ENCODE results near the gene VSTM2B. TPM values are rescaled to one million over a fixed set of nuclear protein-coding genes. Genes with fewer than 3 reads are reported as not detected.

The VSTM2B gene
- total RNA-seq, 2 donors from 2014 or later, result not detected

DNA sequence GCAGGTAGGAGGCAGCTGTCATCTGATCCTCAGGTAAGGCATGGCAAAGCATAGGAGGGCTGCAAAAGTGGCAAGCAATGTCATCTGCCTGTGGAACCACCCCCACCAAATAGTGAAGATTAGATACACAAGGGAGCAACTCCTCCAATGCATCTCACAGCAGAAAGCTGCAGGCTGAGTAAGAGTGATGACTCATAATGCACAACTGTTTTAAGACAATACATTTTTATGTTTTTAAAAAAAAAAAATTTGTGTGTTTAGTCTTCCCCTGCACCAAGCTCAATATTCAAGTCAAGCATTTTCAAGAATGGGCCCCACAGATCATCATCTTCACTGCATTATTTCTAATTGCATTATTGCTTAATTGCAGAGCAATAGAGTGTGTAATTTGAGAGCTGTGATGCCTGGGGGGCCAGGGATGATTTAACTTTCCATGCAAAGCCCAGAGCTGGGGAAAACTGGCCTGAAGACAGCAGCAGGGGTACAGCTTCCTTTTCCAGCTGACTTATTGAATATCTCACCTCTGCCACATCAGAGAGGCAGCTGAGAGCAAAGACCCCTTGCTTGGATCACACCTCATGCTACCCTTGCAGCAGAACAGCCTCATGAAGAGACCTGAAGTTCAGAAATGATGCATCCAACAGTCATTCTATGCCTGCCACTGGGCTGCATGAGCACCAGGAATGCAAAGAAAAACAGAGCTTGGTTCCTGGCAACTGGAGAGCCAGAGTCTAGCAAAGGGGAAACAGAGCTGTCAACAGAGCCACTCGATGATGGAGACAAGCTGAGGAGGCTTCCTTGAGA is 57.6 kb downstream of the VSTM2B start:
- no peaks in the 10 kb centered on the region for H3K9me3 ChIP-seq (ENCODE audit: control insufficient read depth, low read length, poor library complexity, severe bottlenecking)
- ATAC-seq (no peak), DNase-seq (no peak)
- Mint-ChIP-seq H3K27ac (no peak overlapping the region), H3K27me3 (peaks cover 29% of the 10 kb centered on the region), H3K4me1 (peaks cover 5% of the 10 kb centered on the region), H3K4me3 (no peak overlapping the region), H3K36me3 (ENCODE audit: low read depth) (peaks cover 6% of the 10 kb centered on the region)

GRCh38 chr19:29586401-29586800 is 60.6 kb downstream of the VSTM2B start:
- no peaks in the 10 kb centered on the region for H3K9me3 ChIP-seq (ENCODE audit: control insufficient read depth, low read length, poor library complexity, severe bottlenecking)
- Mint-ChIP-seq H3K4me3 (no peak overlapping the region), H3K36me3 (ENCODE audit: low read depth) (peaks cover 3% of the 10 kb centered on the region), H3K27me3 (peaks cover 14% of the 10 kb centered on the region), H3K27ac (peak overlapping the region; percentile 37), H3K4me1 (peaks cover 5% of the 10 kb centered on the region)
- no peak for DNase-seq
- ATAC-seq, result no peak

GRCh38 chr19:29587059-29587458 is 61.3 kb downstream of the VSTM2B start:
- H3K4me3 Mint-ChIP-seq, result no peak overlapping the region
- H3K36me3 Mint-ChIP-seq (ENCODE audit: low read depth), result peaks cover 2% of the 10 kb centered on the region
- H3K27me3 Mint-ChIP-seq, result peaks cover 20% of the 10 kb centered on the region
- H3K4me1 Mint-ChIP-seq, result peaks cover 5% of the 10 kb centered on the region
- H3K27ac Mint-ChIP-seq, result peak overlapping the region; percentile 37
- H3K9me3 ChIP-seq (ENCODE audit: control insufficient read depth, low read length, poor library complexity, severe bottlenecking), result no peaks in the 10 kb centered on the region
- no peak for DNase-seq
- peak; percentile 3 for ATAC-seq

DNA sequence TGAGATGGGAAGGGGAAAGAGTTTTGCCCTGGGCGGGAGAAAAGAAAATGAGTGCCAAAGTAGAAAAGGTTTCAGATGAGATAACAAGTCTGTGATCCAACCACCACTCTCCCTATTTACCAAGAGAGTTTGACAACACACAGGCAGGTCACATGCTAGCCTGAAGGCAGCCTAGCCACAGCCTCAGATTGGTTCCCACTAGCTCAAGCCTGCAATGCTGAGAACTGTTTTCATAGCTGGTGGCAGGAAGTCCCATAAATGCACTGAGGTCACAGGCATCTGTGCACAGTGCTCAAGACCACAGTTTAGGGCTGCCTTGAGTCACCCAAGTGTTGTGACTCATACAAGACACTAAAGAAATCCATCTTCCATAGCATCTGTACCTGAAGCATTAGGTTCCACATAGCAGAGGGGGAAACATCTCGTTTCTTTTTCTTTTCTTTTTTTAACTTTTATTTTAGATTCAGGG is 61.8 kb downstream of the VSTM2B start:
- H3K36me3 Mint-ChIP-seq (ENCODE audit: low read depth), result peaks cover 2% of the 10 kb centered on the region
- no peak overlapping the region for H3K4me3 Mint-ChIP-seq
- DNase-seq (peak in 2 of 3 donors; percentile 8 to 17), ATAC-seq (peak; percentile 99)
- peaks cover 23% of the 10 kb centered on the region for H3K27me3 Mint-ChIP-seq
- peaks cover 5% of the 10 kb centered on the region for H3K4me1 Mint-ChIP-seq
- H3K27ac Mint-ChIP-seq, result peak overlapping the region; percentile 37
- no peaks in the 10 kb centered on the region for H3K9me3 ChIP-seq (ENCODE audit: control insufficient read depth, low read length, poor library complexity, severe bottlenecking)

DNA sequence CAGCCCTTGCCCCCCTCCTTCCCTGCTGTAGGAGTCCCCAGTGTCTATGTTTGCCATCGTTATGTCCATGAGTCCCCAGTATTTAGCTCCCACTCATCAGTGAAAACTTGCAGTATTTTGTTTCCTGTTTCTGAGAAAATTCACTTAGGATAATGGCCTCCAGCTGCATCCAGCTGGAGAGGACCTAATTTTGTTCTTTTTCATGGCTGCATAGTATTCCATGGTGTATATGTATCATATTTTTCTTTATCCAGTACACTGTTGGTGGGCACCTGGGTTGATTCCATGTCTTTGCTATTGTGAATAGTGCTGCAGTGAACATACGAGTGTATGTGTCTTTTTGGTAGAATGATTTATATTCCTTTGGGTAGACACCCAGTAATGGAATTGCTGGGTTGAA is 62.3 kb downstream of the VSTM2B start:
- peak; percentile 2 for ATAC-seq
- H3K4me3 Mint-ChIP-seq, result no peak overlapping the region

GRCh38 chr19:29590278-29590677 is 64.5 kb downstream of the VSTM2B start:
- no peaks in the 10 kb centered on the region for H3K9me3 ChIP-seq (ENCODE audit: control insufficient read depth, low read length, poor library complexity, severe bottlenecking)
- peaks cover 5% of the 10 kb centered on the region for H3K4me1 Mint-ChIP-seq
- H3K4me3 Mint-ChIP-seq, result no peak overlapping the region
- no peak for DNase-seq
- ATAC-seq, result no peak
- peaks cover 4% of the 10 kb centered on the region for H3K36me3 Mint-ChIP-seq (ENCODE audit: low read depth)
- no peak overlapping the region for H3K27ac Mint-ChIP-seq
- peaks cover 43% of the 10 kb centered on the region for H3K27me3 Mint-ChIP-seq

More for the DNA sequence above, 62.3 kb downstream of the VSTM2B start:
- peaks cover 5% of the 10 kb centered on the region for H3K4me1 Mint-ChIP-seq
- peaks cover 29% of the 10 kb centered on the region for H3K27me3 Mint-ChIP-seq
- peaks cover 2% of the 10 kb centered on the region for H3K36me3 Mint-ChIP-seq (ENCODE audit: low read depth)
- no peaks in the 10 kb centered on the region for H3K9me3 ChIP-seq (ENCODE audit: control insufficient read depth, low read length, poor library complexity, severe bottlenecking)
- no peak for DNase-seq
- H3K27ac Mint-ChIP-seq, result no peak overlapping the region

GRCh38 chr19:29591670-29592069 is 65.9 kb downstream of the VSTM2B start:
- Mint-ChIP-seq H3K4me3 (no peak overlapping the region), H3K36me3 (ENCODE audit: low read depth) (peaks cover 4% of the 10 kb centered on the region), H3K4me1 (peaks cover 5% of the 10 kb centered on the region), H3K27me3 (peaks cover 55% of the 10 kb centered on the region), H3K27ac (no peak overlapping the region)
- DNase-seq, result no peak
- no peak for ATAC-seq
- H3K9me3 ChIP-seq (ENCODE audit: control insufficient read depth, low read length, poor library complexity, severe bottlenecking), result no peaks in the 10 kb centered on the region

DNA sequence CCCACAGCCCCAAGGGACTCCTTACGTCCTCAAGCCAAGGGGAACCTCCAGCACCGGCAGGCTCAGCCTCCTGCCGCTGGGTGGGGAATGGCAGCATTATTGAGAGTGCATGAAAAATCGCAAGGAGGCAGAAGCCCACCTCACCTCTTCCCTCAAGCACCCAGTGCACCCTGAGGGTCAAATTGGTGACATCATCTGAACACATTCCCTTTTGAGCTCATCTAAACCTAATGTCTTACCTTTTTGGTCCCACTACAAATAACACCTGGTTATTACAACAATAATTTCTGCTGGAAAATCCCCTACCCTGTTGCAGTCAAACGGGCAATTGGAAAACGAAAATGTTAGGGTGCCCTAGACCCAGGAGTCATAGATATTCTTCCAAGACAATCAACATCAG is 68.1 kb downstream of the VSTM2B start:
- Mint-ChIP-seq H3K27me3 (peaks cover 66% of the 10 kb centered on the region), H3K36me3 (ENCODE audit: low read depth) (peaks cover 7% of the 10 kb centered on the region), H3K27ac (no peak overlapping the region), H3K4me3 (no peak overlapping the region), H3K4me1 (peaks cover 3% of the 10 kb centered on the region)
- ATAC-seq (no peak), DNase-seq (no peak)
- no peaks in the 10 kb centered on the region for H3K9me3 ChIP-seq (ENCODE audit: control insufficient read depth, low read length, poor library complexity, severe bottlenecking)

- Mint-ChIP-seq H3K27me3 (peaks cover 59% of the 10 kb centered on the region), H3K4me1 (peaks cover 3% of the 10 kb centered on the region), H3K27ac (no peak overlapping the region), H3K36me3 (ENCODE audit: low read depth) (peaks cover 5% of the 10 kb centered on the region), H3K4me3 (no peak overlapping the region)
- H3K9me3 ChIP-seq (ENCODE audit: control insufficient read depth, low read length, poor library complexity, severe bottlenecking), result no peaks in the 10 kb centered on the region
- DNase-seq (no peak), ATAC-seq (no peak)
Measured at GRCh38 chr19:29596080-29596727, 70.4 kb downstream of the VSTM2B start.

DNA sequence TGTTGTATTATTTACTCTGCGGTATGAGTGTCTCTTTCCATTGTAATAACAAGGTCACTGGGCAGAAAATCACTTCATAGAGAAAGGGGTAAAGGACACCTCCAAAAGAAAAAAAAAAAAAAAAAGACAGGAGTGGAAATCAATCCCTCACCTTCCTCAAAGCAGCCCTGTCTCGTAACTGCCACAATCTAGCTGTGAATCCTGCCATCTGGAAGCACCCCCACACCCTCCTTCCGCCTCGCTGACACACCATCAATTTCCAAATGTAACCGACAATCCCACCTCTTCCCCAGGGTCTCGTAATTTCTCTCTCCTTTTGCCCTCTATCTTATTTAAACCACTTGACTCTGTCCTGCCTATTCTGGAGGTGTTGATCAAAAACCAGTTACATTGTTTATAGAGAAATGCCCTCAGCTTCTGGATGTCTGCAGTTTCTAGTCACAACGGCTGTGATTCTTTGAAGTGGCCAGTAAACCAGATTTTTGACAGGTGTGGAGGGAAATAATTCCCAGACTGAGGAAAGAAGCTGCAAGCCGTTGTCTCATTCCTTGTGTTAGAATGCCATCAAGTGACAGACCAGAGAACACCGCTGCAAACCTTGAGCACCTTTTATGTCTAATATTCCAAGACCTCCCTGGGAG is 71.2 kb downstream of the VSTM2B start:
- H3K4me3 Mint-ChIP-seq, result no peak overlapping the region
- H3K27ac Mint-ChIP-seq, result no peak overlapping the region
- no peak for DNase-seq

GRCh38 chr19:29598036-29598435 is 72.2 kb downstream of the VSTM2B start:
- Mint-ChIP-seq H3K4me3 (no peak overlapping the region), H3K4me1 (peaks cover 3% of the 10 kb centered on the region), H3K36me3 (ENCODE audit: low read depth) (peaks cover 5% of the 10 kb centered on the region), H3K27ac (no peak overlapping the region), H3K27me3 (peaks cover 42% of the 10 kb centered on the region)
- no peak for ATAC-seq
- no peak for DNase-seq
- no peaks in the 10 kb centered on the region for H3K9me3 ChIP-seq (ENCODE audit: control insufficient read depth, low read length, poor library complexity, severe bottlenecking)

More for the DNA sequence above, 71.2 kb downstream of the VSTM2B start:
- H3K4me1 Mint-ChIP-seq, result peaks cover 3% of the 10 kb centered on the region
- H3K9me3 ChIP-seq (ENCODE audit: control insufficient read depth, low read length, poor library complexity, severe bottlenecking), result no peaks in the 10 kb centered on the region
- no peak for ATAC-seq
- peaks cover 51% of the 10 kb centered on the region for H3K27me3 Mint-ChIP-seq
- peaks cover 5% of the 10 kb centered on the region for H3K36me3 Mint-ChIP-seq (ENCODE audit: low read depth)

GRCh38 chr19:29598496-29598895 is 72.7 kb downstream of the VSTM2B start:
- H3K36me3 Mint-ChIP-seq (ENCODE audit: low read depth), result peaks cover 5% of the 10 kb centered on the region
- no peak for ATAC-seq
- H3K4me1 Mint-ChIP-seq, result peaks cover 3% of the 10 kb centered on the region
- DNase-seq, result no peak
- H3K27ac Mint-ChIP-seq, result peak overlapping the region; percentile 63
- peaks cover 38% of the 10 kb centered on the region for H3K27me3 Mint-ChIP-seq
- H3K4me3 Mint-ChIP-seq, result no peak overlapping the region
- no peaks in the 10 kb centered on the region for H3K9me3 ChIP-seq (ENCODE audit: control insufficient read depth, low read length, poor library complexity, severe bottlenecking)

DNA sequence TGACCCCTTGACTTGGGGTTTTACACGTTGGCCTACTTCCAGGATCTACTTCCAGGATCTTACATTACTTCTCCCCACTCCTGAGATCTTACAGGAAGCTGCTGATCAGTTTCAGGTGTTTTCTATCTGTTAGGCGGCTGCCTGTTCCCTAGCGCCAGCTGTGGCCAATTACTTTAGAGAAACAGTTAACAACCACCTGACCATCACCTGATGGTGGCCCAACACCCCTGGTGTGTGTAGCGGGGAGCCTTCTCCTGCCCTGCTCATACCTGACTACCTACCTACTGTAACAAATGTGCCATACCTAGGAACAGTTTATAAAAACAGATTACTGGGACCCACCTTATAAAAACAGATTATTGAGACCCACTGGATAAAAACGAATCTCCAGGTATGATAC is 77.5 kb downstream of the VSTM2B start:
- H3K4me1 Mint-ChIP-seq, result peaks cover 12% of the 10 kb centered on the region
- H3K36me3 Mint-ChIP-seq (ENCODE audit: low read depth), result peaks cover 3% of the 10 kb centered on the region
- no peaks in the 10 kb centered on the region for H3K9me3 ChIP-seq (ENCODE audit: control insufficient read depth, low read length, poor library complexity, severe bottlenecking)
- H3K4me3 Mint-ChIP-seq, result no peak overlapping the region
- no peak overlapping the region for H3K27ac Mint-ChIP-seq
- ATAC-seq (no peak), DNase-seq (no peak)
- peaks cover 3% of the 10 kb centered on the region for H3K27me3 Mint-ChIP-seq

Measured in T-helper 17 cell (primary cell).